HEK293 (cell line): Measurements from ENCODE around the gene SYNE2.

Experiments used
- CTCF ChIA-PET: fragments of 350-600 bp; formaldehyde crosslinking; extraction: SDS; loops from one replicate; lab custom pipeline; 2021; ENCODE audit warnings: antibody characterized with exemption; lab: Yijun Ruan, JAX
- POLR2A ChIA-PET: fragments of 300-600 bp; formaldehyde crosslinking; extraction: SDS; loops from one replicate; lab custom pipeline; 2020; ENCODE audit warnings: antibody characterized with exemption, inconsistent platforms; lab: Yijun Ruan, JAX
- H3K27ac ChIP-seq: fragments of 200-500 bp; sonication (Bioruptor generic); 2 replicates; pipeline ENCODE4 v1.5.1; 2014; ENCODE audit warnings: low read depth, low read length, control low read depth, inconsistent platforms; ENCODE audit errors: extremely low read depth
- H3K36me3 ChIP-seq, 2 experiments: fragments of 200-500 bp in 1 of 2; sonication (Bioruptor generic) in 1 of 2; 1 replicate in 1 of 2; 2 replicates in 1 of 2; pipeline ENCODE4 v1.5.1; 2014 to 2017; ENCODE audit warnings: inconsistent platforms in 2 of 2, low read length in 2 of 2; ENCODE audit not compliant: control insufficient read depth in 2 of 2, insufficient read depth in 1 of 2
- H3K4me1 ChIP-seq: fragments of 200-500 bp; sonication (Bioruptor generic); 2 replicates; pipeline ENCODE4 v1.5.1; 2014; ENCODE audit warnings: mild to moderate bottlenecking, low read length, inconsistent platforms; ENCODE audit not compliant: control insufficient read depth, insufficient read depth
- H3K4me3 ChIP-seq: 2 replicates; pipeline ENCODE4 v1.5.1; 2011; ENCODE audit warnings: low read depth, mild to moderate bottlenecking, control low read depth, low read length, moderate library complexity
- H3K9me3 ChIP-seq: fragments of 200-500 bp; sonication (Bioruptor generic); 2 replicates; pipeline ENCODE4 v1.5.1; 2014; ENCODE audit warnings: low read depth, low read length, inconsistent platforms; ENCODE audit not compliant: control insufficient read depth, insufficient read depth
- GLI2 ChIP-seq: fragments of 450-650 bp; formaldehyde crosslinking; IDR thresholded peaks from 2 replicates; pipeline ENCODE4; 2017; ENCODE audit warnings: missing biosample characterization, missing genetic modification characterization, low read depth, borderline replicate concordance
- KLF16 ChIP-seq: fragments of 450-650 bp; formaldehyde crosslinking; IDR thresholded peaks from 2 replicates; pipeline ENCODE4 v1.5.1; 2017; ENCODE audit warnings: missing biosample characterization, missing genetic modification characterization
- OSR2 ChIP-seq: fragments of 450-650 bp; formaldehyde crosslinking; IDR thresholded peaks from 2 replicates; pipeline ENCODE4 v1.5.1; 2016; ENCODE audit warnings: missing biosample characterization, missing genetic modification characterization
- WT1 ChIP-seq: fragments of 450-650 bp; formaldehyde crosslinking; IDR thresholded peaks from 2 replicates; pipeline ENCODE4 v1.5.1; 2016; ENCODE audit warnings: missing biosample characterization, missing genetic modification characterization
- YY1 ChIP-seq: fragments of 450-650 bp; formaldehyde crosslinking; IDR thresholded peaks from 2 replicates; pipeline ENCODE4 v1.5.1; 2018; ENCODE audit warnings: missing biosample characterization, missing genetic modification characterization
- ZBTB6 ChIP-seq: fragments of 450-650 bp; formaldehyde crosslinking; IDR thresholded peaks from 2 replicates; pipeline ENCODE4 v1.5.1; 2017; ENCODE audit warnings: missing biosample characterization, missing genetic modification characterization
- ZBTB8A ChIP-seq: fragments of 450-650 bp; formaldehyde crosslinking; IDR thresholded peaks from 2 replicates; pipeline ENCODE4 v1.5.1; 2016; ENCODE audit warnings: missing biosample characterization, missing genetic modification characterization
- ZNF202 ChIP-seq: fragments of 450-650 bp; formaldehyde crosslinking; IDR thresholded peaks from 2 replicates; pipeline ENCODE4 v1.5.1; 2016; ENCODE audit warnings: missing biosample characterization, missing genetic modification characterization, borderline replicate concordance
- ZNF24 ChIP-seq: fragments of 450-650 bp; formaldehyde crosslinking; IDR thresholded peaks from 2 replicates; pipeline ENCODE4 v1.5.1; 2016; ENCODE audit warnings: missing biosample characterization, missing genetic modification characterization
- ZNF37A ChIP-seq: fragments of 450-650 bp; IDR thresholded peaks from 2 replicates; pipeline ENCODE4 v1.5.1; 2018; ENCODE audit warnings: missing biosample characterization, missing genetic modification characterization
- ZNF488 ChIP-seq: fragments of 450-650 bp; formaldehyde crosslinking; IDR thresholded peaks from 2 replicates; pipeline ENCODE4 v1.5.1; 2016; ENCODE audit warnings: missing biosample characterization, missing genetic modification characterization
- ZNF510 ChIP-seq: fragments of 450-650 bp; formaldehyde crosslinking; IDR thresholded peaks from 2 replicates; pipeline ENCODE4 v1.5.1; 2018; ENCODE audit warnings: mild to moderate bottlenecking, missing genetic modification characterization, missing biosample characterization; ENCODE audit not compliant: insufficient replicate concordance
- ZNF530 ChIP-seq: fragments of 450-650 bp; formaldehyde crosslinking; IDR thresholded peaks from 2 replicates; pipeline ENCODE4 v1.5.1; 2016; ENCODE audit warnings: low read depth, missing biosample characterization, missing genetic modification characterization
- ZNF549 ChIP-seq: fragments of 450-650 bp; IDR thresholded peaks from 2 replicates; pipeline ENCODE4 v1.5.1; 2018; ENCODE audit warnings: missing biosample characterization, missing genetic modification characterization, mild to moderate bottlenecking, inconsistent platforms, moderate library complexity
- ZNF555 ChIP-seq: fragments of 450-650 bp; formaldehyde crosslinking; conservative IDR thresholded peaks from 2 replicates; pipeline ENCODE4 v1.5.1; 2017; ENCODE audit warnings: missing biosample characterization, mild to moderate bottlenecking, missing genetic modification characterization, inconsistent platforms
- ZNF692 ChIP-seq: fragments of 450-650 bp; formaldehyde crosslinking; IDR thresholded peaks from 2 replicates; pipeline ENCODE4 v1.5.1; 2016; ENCODE audit warnings: missing biosample characterization, missing genetic modification characterization
- ZNF747 ChIP-seq: fragments of 450-650 bp; formaldehyde crosslinking; IDR thresholded peaks from 2 replicates; pipeline ENCODE4 v1.5.1; 2016; ENCODE audit warnings: missing biosample characterization, missing genetic modification characterization
- ZNF777 ChIP-seq: fragments of 450-650 bp; formaldehyde crosslinking; IDR thresholded peaks from 2 replicates; pipeline ENCODE4 v1.5.1; 2017; ENCODE audit warnings: missing biosample characterization, missing genetic modification characterization, borderline replicate concordance
- ZNF830 ChIP-seq: fragments of 450-650 bp; IDR thresholded peaks from 2 replicates; pipeline ENCODE4 v1.5.0; 2018; ENCODE audit warnings: missing biosample characterization, missing genetic modification characterization, low read depth, mild to moderate bottlenecking, moderate library complexity
- ZSCAN23 ChIP-seq: fragments of 450-650 bp; formaldehyde crosslinking; IDR thresholded peaks from 2 replicates; pipeline ENCODE4 v1.5.1; 2016; ENCODE audit warnings: missing biosample characterization, missing genetic modification characterization
- TF ChIP-seq, protein P1 (sequence below): fragments of 450-650 bp; formaldehyde crosslinking; IDR thresholded peaks from 2 replicates; pipeline ENCODE4 v1.5.1; 2017; ENCODE audit warnings: missing biosample characterization, missing genetic modification characterization

Gene SYNE2

GRCh38 chr14:64069634-64070359, 217.0 kb downstream of the SYNE2 start:
- Histone ChIP-seq H3K9me3 (no peaks in the 10 kb centered on the region), H3K4me1 (no peaks in the 10 kb centered on the region), H3K4me3 (no peak overlapping the region), H3K27ac (no peak overlapping the region), H3K36me3 (peaks cover 14 to 28% of the 10 kb centered on the region in 2 experiments)
- POLR2A ChIA-PET = no interaction called here
- no peak for TF ChIP-seq KLF16 (tag by site-specific recombination)
- no peak for TF ChIP-seq ZNF37A (tag by site-specific recombination)
- TF ChIP-seq WT1 = no peak
- TF ChIP-seq YY1 (tag by site-specific recombination) = no peak
- TF ChIP-seq ZNF747 = no peak
- no peak for TF ChIP-seq ZNF24 (tag by site-specific recombination)
- TF ChIP-seq ZNF777 (tag by site-specific recombination) = no peak
- TF ChIP-seq ZNF830 (tag by site-specific recombination) = no peak
- no peak for TF ChIP-seq ZBTB8A (tag by site-specific recombination)
- TF ChIP-seq GLI2 (tag by site-specific recombination) = no peak
- CTCF ChIA-PET = interaction anchor here (0.9 kb wide), 1 partner anchor 10 kb away, joined by 3 read pairs; no protein-coding TSS in a partner anchor

DNA sequence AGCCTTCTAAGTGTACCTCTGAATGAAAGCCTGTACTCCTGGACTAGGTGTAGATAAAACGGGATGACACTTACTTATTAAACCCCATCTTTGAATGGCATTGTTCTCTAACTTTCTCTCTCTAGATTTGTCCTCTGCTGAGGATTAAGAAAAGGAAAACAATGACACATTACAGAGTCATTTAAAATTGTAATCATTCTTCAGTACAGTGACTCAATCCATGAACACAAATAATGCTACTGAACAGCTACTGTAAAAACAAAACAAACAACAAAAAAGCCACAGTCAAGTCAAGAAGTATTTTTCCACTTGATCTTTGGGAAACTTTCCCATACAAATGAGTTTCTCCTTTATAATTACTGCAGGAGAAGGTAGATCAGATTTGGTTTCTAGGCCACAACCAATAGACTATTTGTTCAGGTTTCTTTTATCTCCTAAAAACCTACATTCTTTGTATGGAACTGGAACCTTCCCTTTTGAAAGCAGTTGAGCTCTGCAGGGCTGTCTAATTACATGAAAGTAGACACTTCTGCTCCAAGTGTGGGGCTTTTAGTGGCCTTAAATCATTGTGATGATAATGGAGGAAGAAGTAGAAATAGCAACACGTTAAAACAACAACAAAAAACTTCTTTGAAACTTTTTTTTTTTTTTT, 222.3 kb downstream of the SYNE2 start:
- Histone ChIP-seq H3K4me1 (no peaks in the 10 kb centered on the region), H3K27ac (no peak overlapping the region), H3K4me3 (no peak overlapping the region), H3K9me3 (no peaks in the 10 kb centered on the region), H3K36me3 (peaks cover 10 to 37% of the 10 kb centered on the region in 2 experiments)
- ChIA-PET POLR2A (no interaction called here), CTCF (interaction anchor here (0.6 to 0.7 kb wide), 2 partner anchors 222 to 302 kb away, joined by 3 to 4 read pairs; no protein-coding TSS in a partner anchor)
- TF ChIP-seq, protein P1, sequence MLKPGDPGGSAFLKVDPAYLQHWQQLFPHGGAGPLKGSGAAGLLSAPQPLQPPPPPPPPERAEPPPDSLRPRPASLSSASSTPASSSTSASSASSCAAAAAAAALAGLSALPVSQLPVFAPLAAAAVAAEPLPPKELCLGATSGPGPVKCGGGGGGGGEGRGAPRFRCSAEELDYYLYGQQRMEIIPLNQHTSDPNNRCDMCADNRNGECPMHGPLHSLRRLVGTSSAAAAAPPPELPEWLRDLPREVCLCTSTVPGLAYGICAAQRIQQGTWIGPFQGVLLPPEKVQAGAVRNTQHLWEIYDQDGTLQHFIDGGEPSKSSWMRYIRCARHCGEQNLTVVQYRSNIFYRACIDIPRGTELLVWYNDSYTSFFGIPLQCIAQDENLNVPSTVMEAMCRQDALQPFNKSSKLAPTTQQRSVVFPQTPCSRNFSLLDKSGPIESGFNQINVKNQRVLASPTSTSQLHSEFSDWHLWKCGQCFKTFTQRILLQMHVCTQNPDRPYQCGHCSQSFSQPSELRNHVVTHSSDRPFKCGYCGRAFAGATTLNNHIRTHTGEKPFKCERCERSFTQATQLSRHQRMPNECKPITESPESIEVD (tag by site-specific recombination) = peak; percentile 70
- no peak for TF ChIP-seq ZNF692 (tag by site-specific recombination)
- TF ChIP-seq OSR2 (tag by site-specific recombination) = peak; percentile 84

DNA sequence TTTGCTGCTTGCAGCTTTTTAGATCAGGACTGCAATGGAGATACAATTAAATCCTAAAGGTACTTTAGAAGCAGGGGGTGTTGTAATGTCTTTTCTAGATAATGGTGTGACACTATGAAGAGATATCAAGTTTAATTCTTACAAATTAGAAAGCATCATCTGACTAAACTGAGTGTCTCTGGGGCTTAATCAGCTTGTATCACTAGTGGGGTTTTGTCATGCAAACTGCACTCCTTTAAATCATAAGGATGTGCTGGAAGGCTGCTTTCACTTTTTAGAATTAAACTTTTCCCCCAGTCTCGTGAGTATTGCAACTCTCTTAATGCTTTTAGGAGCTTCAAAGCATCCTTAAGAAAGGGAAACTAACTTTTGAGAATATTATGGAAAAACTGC, 222.8 kb downstream of the SYNE2 start:
- no peak overlapping the region for H3K27ac ChIP-seq
- no peaks in the 10 kb centered on the region for H3K9me3 ChIP-seq
- H3K4me3 ChIP-seq = no peak overlapping the region
- H3K36me3 ChIP-seq = peaks cover 10 to 42% of the 10 kb centered on the region in 2 experiments
- POLR2A ChIA-PET = no interaction called here
- no peaks in the 10 kb centered on the region for H3K4me1 ChIP-seq
- CTCF ChIA-PET = interaction anchor here (0.7 kb wide), 1 partner anchor 302 kb away, joined by 4 read pairs; no protein-coding TSS in a partner anchor
- TF ChIP-seq ZSCAN23 (tag by site-specific recombination) = no peak
- TF ChIP-seq ZNF530 (tag by site-specific recombination) = no peak
- no peak for TF ChIP-seq ZNF510 (tag by site-specific recombination)
- no peak for TF ChIP-seq KLF16 (tag by site-specific recombination)
- no peak for TF ChIP-seq ZNF488 (tag by site-specific recombination)
- no peak for TF ChIP-seq ZNF555 (tag by site-specific recombination)
- TF ChIP-seq ZNF549 (tag by site-specific recombination) = no peak
- no peak for TF ChIP-seq ZBTB6
- TF ChIP-seq ZNF202 = no peak
